Embryonic facial prominence (tissue), 1 donor: ENCODE data around the gene SECISBP2.

Experiments used
- DNase-seq: peaks from one replicate; pipeline ENCODE4 v3.0.0-alpha.2; 2016; ENCODE audit errors: extremely low spot score

Gene SECISBP2

DNA sequence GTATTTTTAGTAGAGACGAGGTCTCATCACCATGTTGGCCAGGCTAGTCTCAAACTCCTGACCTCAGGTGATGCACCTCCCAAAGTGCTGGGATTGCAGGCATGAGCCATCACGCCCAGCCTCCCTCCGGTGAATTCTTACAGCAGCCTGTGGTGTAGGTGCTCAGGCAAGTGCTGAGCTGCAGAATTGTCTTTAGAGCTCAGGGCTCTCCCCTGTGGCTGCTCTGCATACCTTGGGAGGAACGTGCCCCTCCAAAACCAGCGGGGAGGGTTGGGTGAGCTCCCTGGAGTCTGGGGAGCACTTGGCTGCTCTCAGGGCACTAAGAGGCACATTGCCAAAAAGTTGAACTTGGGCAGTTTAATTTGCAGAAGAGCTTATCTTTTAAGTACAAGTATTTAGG, 29.4 kb downstream of the SECISBP2 start:
- no peak for DNase-seq

DNA sequence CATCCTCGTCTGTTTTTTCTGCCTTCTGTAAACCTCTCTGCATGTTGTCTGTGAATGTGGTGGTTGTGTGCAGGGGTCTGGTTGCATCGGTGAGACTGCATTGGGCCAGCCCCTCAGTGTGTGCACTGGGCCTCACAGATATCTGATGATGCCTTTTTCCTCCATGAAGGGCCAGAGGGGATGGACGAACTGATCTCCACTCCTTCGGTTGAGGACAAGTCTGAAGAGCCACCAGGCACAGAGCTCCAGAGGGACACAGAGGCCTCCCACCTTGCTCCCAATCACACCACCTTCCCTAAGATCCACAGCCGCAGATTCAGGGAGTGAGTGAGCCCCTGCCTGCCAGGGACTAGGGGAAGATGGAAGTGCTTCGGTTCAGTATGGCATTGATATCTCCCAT, 31.3 kb downstream of the SECISBP2 start:
- DNase-seq: no peak

DNA sequence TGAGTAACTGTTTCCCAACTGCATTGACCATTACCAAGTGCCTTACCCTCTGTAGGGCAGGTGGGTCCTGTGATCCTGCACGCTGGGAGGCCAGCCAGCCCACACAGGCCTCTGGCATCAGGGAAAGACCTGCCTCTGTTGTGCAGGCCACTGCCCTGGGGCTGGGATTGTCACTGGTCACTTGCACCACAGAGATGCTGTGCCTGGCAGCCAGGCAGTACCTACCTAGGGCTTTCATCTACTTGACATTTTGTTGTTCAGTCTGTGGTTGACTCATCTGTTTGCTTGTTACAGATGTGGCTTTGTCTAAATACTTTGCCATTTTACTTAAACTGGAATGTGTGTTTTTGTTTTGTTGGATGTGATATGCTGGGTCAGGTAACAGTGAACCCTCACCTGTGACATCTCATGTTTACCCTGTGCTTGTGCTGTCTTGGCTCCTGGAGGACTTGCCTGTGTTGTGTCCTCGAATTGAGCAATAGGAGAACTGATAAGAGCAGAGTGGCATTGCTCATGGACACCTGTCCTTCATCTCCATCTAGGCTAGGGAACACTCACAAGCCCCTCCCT, 32.8 kb downstream of the SECISBP2 start:
- no peak for DNase-seq

DNA sequence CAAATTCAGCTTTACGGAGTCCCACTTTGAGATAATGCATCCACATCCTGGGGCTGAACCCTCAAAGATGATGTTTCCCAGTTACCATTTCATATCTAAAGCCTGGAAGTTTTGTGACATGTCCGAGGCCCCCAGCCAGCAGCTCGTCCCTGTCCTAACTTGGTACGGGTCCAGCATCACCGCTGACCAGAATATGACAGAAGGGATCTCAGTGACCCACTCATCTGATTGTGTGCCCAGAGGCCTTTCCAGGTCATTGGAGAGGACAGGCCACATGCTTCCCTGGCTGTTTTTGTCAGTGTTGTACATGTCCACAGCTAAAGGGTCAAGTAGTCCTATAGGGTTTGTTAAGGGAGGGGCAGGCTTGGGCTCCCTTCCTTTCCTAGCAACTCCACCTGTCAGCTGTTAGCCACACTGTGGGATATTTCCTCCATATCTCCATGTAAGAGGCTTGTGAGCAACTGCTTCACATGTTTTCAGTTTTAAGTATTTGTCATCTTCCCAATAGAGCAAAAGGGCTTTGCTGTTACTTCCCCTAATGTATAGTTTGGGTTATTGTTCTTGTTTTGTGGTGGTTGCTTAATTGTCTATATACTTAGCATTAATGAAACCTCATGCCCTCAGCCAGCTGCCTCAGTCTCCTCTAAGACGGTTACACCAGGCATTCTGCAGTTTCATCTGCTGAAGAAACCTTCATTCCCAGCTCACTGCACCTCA, 33.4 kb downstream of the SECISBP2 start:
- no peak for DNase-seq

DNA sequence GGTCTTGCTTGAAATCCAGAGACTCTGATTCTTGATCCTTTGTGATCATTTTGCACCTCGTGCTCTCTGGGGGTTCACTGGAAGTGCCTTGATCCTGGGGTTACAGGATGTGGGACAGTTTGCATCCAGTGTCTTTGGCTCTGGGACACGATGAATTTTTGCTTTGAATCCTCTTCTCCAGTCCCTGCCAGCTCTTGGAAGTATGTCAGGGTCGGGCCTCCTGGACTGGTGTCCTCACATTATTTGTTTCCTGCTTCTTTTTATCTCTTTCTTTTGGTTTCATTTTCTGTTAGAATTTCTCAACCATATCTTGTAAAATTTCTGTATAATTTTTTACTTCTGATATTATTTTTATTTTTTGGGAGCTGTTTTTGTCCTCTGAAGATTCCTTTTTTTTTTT, 34.2 kb downstream of the SECISBP2 start:
- no peak for DNase-seq

DNA sequence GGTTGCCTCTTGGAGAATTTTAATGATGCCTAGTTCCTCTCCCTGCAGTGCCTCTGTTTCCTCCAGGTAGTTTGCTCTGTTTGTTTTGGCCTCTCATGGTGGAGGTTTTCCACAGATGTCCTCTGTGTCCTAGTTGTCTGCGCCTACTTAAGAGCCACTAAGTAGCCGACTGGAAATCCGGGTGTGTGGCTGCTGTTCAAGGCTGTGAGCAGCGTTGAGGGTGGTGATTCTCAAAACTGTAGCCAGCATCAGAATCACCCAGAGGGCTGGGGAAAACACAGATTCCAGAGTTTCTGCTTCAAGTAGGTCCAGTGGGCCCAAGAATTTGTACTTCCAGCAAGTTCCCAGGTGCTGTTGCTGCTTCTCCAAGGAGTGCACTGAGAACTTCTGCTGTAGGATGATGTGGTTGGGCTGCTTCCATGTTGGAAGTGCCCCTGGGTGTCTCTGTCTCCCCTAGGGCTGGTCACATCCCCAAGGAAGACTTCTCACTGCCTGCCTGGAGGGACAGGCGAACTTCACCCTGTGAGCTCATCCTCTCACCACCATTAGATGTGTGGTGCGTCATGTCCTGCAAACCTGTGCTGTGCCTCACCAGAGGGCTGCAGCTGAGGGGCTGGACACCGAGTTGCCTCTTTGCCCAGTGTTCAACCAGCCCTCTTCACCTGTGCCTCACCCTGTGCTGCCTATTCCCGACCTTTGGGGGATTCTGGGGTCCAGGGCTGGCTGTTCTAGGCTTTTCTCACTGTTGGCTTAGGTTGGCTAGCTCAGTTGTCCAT, 34.8 kb downstream of the SECISBP2 start:
- no peak for DNase-seq

DNA sequence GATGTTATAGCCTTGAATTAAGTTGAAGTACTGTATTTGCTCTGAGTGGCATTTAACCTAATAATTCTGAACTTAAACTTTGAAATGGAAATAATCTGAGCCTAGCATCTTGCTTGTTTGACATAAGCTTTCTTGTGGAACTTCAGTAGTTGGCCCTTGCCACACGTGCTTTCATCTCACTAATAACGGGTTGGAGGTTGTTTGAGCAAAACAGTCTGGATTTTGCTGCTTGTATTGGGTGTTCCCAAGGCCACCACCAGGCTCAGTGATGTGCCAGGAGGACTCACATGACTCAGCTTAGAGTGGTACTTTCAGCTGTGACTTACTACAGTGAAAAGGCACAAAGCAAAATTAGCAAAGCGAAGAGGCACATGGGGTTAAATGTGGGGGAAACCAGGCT, 35.7 kb downstream of the SECISBP2 start:
- DNase-seq: no peak

DNA sequence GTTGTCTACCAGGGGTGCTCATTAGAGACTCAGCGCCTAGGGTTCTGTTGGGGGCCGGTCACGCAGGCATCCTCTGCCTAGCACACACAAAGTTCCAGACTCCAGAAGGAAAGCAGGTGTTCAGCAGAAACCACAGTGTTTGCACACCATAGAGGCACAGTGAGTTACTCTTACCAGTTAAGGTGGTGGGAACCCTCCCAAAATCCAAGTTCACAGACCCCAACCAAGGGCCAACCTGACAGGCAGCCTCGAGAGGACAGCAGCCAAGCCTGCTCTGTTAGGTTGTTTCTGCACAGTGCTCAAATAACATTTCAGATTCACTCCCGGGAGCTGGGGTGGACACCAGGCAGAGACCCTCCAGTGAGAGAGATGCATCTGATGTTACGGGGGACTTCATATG, 36.2 kb downstream of the SECISBP2 start:
- no peak for DNase-seq

DNA sequence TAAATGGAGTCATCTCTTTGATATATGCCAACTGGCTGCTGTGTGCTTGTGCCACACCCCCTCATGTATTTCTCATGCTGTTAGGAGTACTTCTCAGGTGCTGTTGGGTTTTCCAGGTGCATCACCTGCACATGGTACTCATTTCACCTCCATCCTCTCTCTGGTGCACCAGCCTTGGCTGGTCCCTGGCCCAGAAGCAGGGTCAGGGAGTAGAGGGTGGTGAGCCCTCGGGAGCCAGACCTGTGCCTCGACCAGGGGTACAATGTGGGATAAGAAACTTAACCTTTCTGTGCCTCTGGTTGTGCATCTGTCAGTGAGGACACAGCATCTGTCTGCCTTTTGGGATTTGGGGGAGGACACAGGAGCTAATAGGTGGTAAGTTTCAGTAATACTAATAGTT, 38.5 kb downstream of the SECISBP2 start:
- no peak for DNase-seq

DNA sequence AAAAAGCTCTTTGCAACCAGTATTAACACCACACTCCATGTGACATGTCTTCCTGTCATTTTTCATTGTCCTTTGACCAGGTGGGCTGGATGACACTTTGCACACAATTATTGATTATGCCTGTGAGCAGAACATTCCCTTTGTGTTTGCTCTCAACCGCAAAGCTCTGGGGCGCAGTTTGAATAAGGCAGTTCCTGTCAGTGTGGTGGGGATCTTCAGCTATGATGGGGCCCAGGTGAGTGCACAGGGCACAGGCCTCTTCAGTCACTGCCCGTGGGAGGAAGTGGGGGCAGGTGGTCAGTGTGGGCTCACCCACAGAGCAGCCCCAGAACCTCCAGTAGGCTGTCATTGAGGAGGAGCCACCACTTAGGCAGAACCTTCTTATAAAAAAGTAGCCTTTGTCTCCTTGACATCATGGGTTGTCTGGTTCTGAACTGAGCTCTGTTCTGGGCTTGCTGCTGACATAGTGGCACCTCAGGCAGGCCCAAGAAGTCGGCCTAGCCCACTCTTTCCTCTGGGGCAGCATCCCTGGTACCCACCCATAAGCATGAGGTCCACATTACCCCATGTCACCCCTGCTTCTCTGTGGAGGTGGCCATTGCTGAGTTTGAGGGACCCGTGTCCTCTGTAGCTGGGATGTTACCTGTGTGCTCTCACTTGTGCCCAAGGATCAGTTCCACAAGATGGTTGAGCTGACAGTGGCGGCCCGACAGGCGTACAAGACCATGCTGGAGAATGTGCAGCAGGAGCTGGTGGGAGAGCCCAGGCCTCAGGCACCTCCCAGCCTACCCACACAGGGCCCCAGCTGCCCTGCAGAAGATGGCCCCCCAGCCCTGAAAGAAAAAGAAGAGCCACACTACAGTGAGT, 39.3 kb downstream of the SECISBP2 start:
- DNase-seq: no peak

DNA sequence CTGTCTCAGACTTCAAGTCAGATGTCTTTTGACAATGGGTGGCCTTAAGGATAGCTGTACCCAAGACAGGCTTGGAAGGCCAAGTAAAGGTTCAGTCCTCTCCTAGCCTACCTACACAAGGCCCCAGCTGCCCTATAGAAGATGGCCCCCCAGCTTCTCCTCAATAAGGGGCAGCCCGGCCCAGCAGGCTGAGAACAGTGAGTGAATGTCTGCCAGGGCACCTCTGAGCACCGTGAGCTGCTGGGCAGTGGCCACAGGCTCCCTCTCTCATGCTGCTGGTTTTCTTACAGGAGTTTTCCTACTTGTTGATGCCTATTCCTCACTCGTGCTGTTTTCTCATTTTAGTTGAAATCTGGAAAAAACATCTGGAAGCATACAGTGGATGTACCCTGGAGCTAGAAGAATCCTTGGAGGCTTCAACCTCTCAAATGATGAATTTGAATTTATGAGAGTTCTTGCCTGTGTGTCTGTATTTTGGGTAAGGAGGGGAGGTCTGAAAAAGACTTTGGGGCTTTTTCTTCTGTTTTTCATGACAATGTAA, 40.1 kb downstream of the SECISBP2 start:
- no peak for DNase-seq

DNA sequence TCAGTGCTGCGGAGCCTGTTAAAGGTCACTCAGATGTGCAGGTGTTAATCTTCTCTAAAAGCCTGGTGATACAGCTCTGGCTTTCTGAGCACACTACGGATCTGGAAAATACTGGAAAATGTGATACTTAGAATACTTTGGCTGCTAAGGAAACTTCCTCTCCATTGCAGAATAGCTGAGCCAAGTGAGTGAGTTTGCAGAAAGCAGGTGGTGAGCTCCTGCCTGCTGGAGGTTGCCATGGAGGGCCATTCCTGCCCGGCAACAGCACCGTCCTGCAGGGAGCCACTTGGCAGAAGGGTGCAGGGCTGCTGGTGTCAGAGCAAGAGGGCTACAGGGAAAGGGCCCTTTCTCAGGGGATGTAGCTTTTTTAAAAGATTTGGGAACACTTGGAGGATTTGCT, 40.7 kb downstream of the SECISBP2 start:
- DNase-seq: no peak

DNA sequence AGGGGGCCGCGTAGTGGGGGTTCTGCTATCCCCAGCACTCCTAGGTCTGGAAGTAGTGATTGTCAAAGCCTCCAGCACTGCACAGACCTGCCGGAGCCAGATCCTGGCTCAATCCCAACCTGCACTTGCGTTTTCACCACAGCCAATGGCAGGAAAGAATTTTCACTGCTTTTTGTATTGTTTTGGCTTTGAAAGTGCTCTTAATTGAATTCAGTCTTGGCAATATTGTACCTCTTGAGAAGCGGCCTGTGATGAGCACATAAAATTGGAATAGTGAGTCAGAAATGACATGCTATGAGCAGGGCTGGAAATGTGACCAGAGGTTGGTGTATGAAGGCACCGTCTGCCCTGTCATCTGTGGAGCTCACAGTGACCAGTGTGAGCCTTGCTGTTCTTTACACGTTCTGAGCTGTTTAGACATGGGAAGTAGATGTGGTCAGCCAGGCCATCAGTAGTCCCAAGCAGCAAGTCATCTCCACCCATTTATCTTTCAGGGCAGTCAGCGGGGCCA, 41.5 kb downstream of the SECISBP2 start:
- DNase-seq: no peak

DNA sequence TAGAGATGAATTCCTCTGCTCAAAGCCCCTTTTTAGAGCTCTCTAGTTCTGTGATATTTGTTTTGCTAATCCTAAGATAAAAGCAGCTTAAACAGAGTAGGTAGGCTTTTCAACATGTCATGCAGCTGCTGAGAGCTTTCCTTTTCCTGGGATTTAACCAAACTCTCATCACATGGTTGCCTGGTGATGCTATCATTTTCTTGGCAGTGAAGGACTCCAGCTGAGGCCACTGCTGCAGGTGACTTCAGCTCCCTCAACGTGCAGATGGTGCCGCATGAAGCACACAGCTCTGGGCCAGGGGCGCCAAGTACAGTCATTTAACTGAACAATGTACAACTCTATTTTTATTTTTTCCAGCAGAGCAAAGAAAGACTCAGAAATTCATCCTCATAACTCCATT, 42.2 kb downstream of the SECISBP2 start:
- DNase-seq: no peak

DNA sequence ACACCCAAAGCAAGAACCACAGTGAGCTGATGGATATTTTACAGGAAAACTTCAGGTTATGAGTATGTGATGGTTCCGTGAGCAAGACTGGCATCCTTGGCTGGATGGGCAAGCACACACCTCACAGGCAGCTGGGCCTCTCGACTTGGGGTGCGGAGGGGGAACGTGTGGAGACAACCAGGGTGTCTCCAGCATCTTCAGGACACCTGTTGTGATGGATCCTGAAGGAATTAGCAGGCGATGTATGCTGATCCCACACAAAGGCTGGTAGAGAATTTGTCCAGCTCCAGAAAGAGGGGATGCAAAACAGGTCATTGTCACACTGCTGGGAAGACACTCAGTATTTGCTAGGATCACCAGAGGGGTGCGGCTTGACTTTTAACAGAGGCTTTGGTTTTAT, 42.7 kb downstream of the SECISBP2 start:
- DNase-seq: no peak

DNA sequence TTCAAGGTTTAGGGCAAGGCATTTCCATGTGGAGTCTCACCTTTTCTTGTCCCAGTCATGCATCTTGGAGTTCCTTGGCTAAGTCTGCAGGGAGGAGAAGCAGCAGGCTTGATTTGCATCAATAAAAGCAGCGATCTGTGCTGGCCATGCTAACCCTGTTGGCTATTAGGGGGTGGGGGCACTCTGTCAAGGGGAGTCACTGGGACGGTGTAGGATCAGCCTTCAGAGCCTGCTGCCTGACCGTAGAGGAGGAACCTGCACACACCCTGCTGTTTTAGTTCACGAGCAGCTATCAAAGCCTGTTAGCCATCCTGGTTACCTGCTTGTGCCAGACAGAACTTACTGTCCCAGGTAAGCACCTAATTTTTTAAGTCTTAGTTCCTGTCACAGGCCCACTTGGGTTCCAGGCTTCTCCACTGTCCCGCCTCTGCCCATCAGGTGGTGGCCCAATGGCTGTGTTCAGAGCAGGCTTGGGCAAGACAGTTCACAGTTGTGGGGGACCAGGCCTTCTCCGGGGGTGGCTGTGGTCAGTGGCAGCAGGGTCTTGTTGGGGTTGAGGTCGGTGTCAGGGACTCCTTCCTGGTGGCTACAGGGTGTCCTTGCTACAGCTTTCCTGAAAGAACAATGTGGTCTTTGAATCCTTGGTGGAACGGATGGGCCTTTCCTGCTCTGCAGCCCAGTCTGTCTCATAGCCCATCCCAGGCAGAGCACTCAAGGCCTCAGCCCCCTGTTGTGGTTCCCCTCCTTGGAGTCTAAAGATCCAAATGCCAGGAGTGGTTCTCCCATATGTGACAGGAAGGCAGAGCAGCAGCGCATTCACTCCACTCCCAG, 43.7 kb downstream of the SECISBP2 start:
- no peak for DNase-seq

DNA sequence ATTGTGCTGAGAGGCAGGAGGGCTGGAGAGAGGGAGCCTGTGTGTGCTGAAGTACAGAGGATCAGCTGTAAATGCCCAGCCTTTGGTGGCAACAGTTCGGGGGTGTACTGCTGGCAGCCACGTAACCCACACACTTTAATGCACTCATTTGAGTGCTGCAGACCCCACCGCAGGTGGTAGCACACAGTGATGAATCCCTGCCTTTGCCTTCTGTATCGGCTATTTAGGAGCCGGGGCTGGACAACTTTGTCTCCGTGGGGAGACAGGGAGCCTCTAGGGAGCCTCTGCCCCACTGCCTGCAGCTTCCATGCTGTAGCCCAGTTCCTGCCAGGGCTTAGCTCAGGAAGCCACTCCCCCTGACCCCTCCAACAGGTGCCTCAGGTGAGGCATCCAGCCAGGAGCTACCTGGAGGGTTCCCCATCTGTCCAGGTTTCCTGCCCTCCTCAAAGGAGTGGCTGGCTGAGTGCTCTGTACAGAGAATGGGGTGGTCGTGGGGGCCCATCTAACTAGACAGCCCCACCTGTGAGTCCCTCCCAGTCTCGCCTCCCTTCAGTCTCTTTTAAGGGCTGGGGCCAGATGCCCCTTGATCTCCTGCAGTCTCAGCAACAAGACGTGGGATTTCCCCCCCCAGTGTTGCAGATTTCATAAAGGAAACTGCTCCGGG, 44.5 kb downstream of the SECISBP2 start:
- no peak for DNase-seq

DNA sequence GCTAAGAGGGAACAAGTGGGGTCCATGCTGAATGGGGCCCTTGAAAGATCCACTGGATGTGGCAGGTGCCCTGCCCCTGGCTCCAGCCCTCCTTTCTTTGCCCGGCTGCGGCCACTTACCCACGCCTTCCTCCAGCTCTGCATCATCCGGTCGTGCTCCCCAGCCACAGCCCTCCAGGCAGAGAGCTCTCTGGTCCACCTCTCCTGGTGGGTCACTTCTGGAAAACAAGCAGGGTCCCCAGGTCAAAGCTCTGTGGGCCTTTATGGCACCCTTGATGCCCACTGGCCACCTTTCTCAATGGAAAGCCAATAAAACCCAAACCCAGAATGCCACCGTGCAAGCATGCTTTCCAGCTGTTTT, 45.0 kb downstream of the SECISBP2 start:
- DNase-seq: no peak

DNA sequence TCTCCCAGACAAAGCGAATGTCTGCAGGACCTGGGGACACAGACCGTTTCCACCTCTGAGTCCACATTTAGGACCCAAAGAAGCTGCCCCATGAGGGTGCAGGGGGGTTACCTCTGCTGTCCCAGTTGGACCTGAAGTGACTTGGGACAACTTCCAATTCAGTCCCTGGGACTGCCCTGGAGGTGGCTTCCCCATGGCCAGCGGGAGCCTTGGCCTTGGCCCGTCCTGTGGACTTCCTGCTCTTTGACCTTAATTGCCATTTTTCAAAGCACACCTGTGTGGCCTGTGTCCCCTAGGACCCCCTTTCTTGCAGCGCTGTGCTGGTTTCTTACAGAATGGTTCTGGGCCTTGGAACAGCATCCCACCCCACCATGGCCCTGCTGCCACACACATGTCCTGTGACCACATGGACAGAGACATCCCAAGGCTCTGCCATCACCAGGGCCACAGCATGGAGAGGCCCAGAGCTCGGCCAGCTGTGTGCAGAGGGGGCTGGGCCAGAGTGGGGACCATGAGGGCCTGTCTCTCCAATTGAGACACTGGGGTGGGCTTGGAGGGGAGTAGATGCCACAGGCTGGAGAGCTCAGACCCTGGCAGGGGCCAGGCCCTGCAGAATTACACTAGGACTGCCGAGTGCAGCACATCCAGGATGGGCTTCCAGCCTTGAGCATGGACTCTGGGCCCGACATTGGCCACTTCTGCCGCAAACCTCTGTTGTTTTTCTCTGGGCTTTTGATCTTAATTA, 45.8 kb downstream of the SECISBP2 start:
- DNase-seq: no peak
